IMR-90 (cell line): Measurements from ENCODE around the gene RB1. TPM values are rescaled to one million over a fixed set of nuclear protein-coding genes. Genes with fewer than 3 reads are reported as not detected.

Experiments
- ATAC-seq: fragments of 200-7000 bp; cut with Tn5 transposase; 2 replicates; pipeline ENCODE4 v1.9.1; 2020; ENCODE audit warnings: low read depth, mild to moderate bottlenecking, moderate library complexity
- BruUV-seq: library from RNA; stranded (reverse); fragments of 400-500 nt; replicated peaks from 2 replicates; lab custom pipeline; 2021; lab: Mats Ljungman, UMichigan
- CTCF ChIA-PET: fragments of 300-600 bp; formaldehyde crosslinking; extraction: SDS; loops from one replicate; lab custom pipeline; 2021; ENCODE audit warnings: antibody characterized with exemption; lab: Yijun Ruan, JAX
- POLR2A ChIA-PET: fragments of 300-600 bp; sonication (Branson Sonifier 250); formaldehyde crosslinking; loops from one replicate; lab custom pipeline; 2022; ENCODE audit warnings: antibody characterized with exemption; ENCODE audit not compliant: unreplicated experiment; lab: Charles Lee
- DNase-seq: peaks from one replicate; pipeline ENCODE4 v3.0.0; 2013
- H2AFZ ChIP-seq: replicated peaks from 2 replicates; pipeline ENCODE3; 2013; ENCODE audit warnings: low read length, mild to moderate bottlenecking; ENCODE audit not compliant: poor library complexity
- H2AK5ac ChIP-seq: 2 replicates; pipeline ENCODE4 v1.6.1; 2013; ENCODE audit warnings: low read depth, low read length, inconsistent platforms
- H2AK9ac ChIP-seq: replicated peaks from 2 replicates; pipeline ENCODE3; 2013; ENCODE audit warnings: mild to moderate bottlenecking, low read depth, low read length, moderate library complexity; ENCODE audit not compliant: poor library complexity
- H2BK120ac ChIP-seq: 2 replicates; pipeline ENCODE4 v1.6.1; 2013; ENCODE audit warnings: low read depth, low read length, inconsistent platforms
- H2BK15ac ChIP-seq: 3 replicates; pipeline ENCODE4 v1.6.1; 2013; ENCODE audit warnings: low read depth, low read length, inconsistent platforms
- H2BK20ac ChIP-seq: 2 replicates; pipeline ENCODE4 v1.6.1; 2013; ENCODE audit warnings: low read depth, mild to moderate bottlenecking, inconsistent platforms, low read length, moderate library complexity
- H2BK5ac ChIP-seq: 2 replicates; pipeline ENCODE4 v1.6.1; 2013; ENCODE audit warnings: mild to moderate bottlenecking, low read depth, low read length, inconsistent platforms; ENCODE audit not compliant: poor library complexity, severe bottlenecking
- H3K14ac ChIP-seq: replicated peaks from 2 replicates; pipeline ENCODE4 v1.6.1; 2013; ENCODE audit warnings: low read depth, low read length, inconsistent platforms
- H3K18ac ChIP-seq: 2 replicates; pipeline ENCODE4 v1.6.1; 2013; ENCODE audit warnings: low read depth, low read length, control low read depth
- H3K23ac ChIP-seq: 2 replicates; pipeline ENCODE4 v1.6.1; 2013; ENCODE audit warnings: low read depth, low read length, inconsistent platforms
- H3K27ac ChIP-seq: 2 replicates; pipeline ENCODE4 v1.5.1; 2013; ENCODE audit warnings: mild to moderate bottlenecking, control low read depth, low read length; ENCODE audit not compliant: insufficient read depth
- H3K27me3 ChIP-seq: 2 replicates; pipeline ENCODE4 v1.6.1; 2013; ENCODE audit warnings: low read length; ENCODE audit not compliant: control insufficient read depth, insufficient read depth
- H3K36me3 ChIP-seq: 2 replicates; pipeline ENCODE4 v1.6.1; 2013; ENCODE audit warnings: low read length, mixed read lengths; ENCODE audit not compliant: control insufficient read depth, insufficient read depth
- H3K4ac ChIP-seq: 2 replicates; pipeline ENCODE4 v1.6.1; 2013; ENCODE audit warnings: low read depth, low read length, inconsistent platforms
- H3K4me1 ChIP-seq: 2 replicates; pipeline ENCODE4 v1.6.1; 2013; ENCODE audit warnings: low read length, mixed read lengths; ENCODE audit not compliant: control insufficient read depth, insufficient read depth
- H3K4me2 ChIP-seq: 2 replicates; pipeline ENCODE4 v1.6.1; 2013; ENCODE audit warnings: low read depth, mild to moderate bottlenecking, control low read depth, low read length, moderate library complexity
- H3K4me3 ChIP-seq: 2 replicates; pipeline ENCODE4 v1.5.1; 2013; ENCODE audit warnings: low read depth, mild to moderate bottlenecking, control low read depth, low read length, moderate library complexity; ENCODE audit not compliant: insufficient read depth
- H3K56ac ChIP-seq: 2 replicates; pipeline ENCODE4 v1.6.1; 2013; ENCODE audit warnings: low read length, inconsistent platforms; ENCODE audit not compliant: insufficient read depth; ENCODE audit errors: extremely low read depth
- H3K79me1 ChIP-seq, 2 experiments: 2 replicates each; pipeline ENCODE4 v1.6.1; 2013; ENCODE audit warnings: low read length in 2 of 2, inconsistent platforms in 1 of 2, low read depth in 1 of 2
- H3K9ac ChIP-seq: 2 replicates; pipeline ENCODE4 v1.6.1; 2013; ENCODE audit warnings: low read depth, low read length, control low read depth
- H3K9me1 ChIP-seq: 2 replicates; pipeline ENCODE4 v1.6.1; 2013; ENCODE audit warnings: low read length, inconsistent platforms; ENCODE audit not compliant: insufficient read depth
- H3K9me3 ChIP-seq: 2 replicates; pipeline ENCODE4 v1.6.1; 2013; ENCODE audit warnings: low read length; ENCODE audit not compliant: control insufficient read depth, insufficient read depth
- H4K20me1 ChIP-seq: 2 replicates; pipeline ENCODE4 v1.6.1; 2013; ENCODE audit warnings: low read length, inconsistent platforms; ENCODE audit not compliant: insufficient read depth
- H4K5ac ChIP-seq: 2 replicates; pipeline ENCODE4 v1.6.1; 2013; ENCODE audit warnings: mild to moderate bottlenecking, low read depth, low read length, control low read depth
- H4K8ac ChIP-seq, 2 experiments: 2 replicates each; pipeline ENCODE4 v1.6.1; 2013; ENCODE audit warnings: low read depth in 2 of 2, low read length in 2 of 2, control low read depth in 1 of 2, inconsistent platforms in 1 of 2
- H4K91ac ChIP-seq: 2 replicates; pipeline ENCODE4 v1.6.1; 2013; ENCODE audit warnings: low read depth, low read length, inconsistent platforms; ENCODE audit not compliant: insufficient read depth
- CHD1 ChIP-seq: IDR thresholded peaks from 2 replicates; pipeline ENCODE4 v1.6.1; 2012; ENCODE audit warnings: low read depth, low read length, improper control_type of control experiment
- MAFK ChIP-seq: IDR thresholded peaks from 2 replicates; pipeline ENCODE4 v1.6.1; 2012; ENCODE audit warnings: low read depth, low read length, improper control_type of control experiment
- RFX5 ChIP-seq: IDR thresholded peaks from 2 replicates; pipeline ENCODE4 v1.8.0; 2012; ENCODE audit warnings: low read depth, mild to moderate bottlenecking, low read length, moderate library complexity
- WGBS, 2 experiments: methylation state at CpG; one replicate each; pipeline versions ENCODE4 v1.1.5 to v1.1.7; 2013; ENCODE audit warnings: missing lambda C conversion rate in 2 of 2; ENCODE audit not compliant: insufficient read length in 1 of 2; ENCODE audit errors: extremely low coverage in 2 of 2; 5-methylcytosine and 5-hydroxymethylcytosine counted together
- dilution Hi-C: fragments of 300-500 bp; cut with HindIII; formaldehyde crosslinking; loops from one replicate; pipeline ENCODE4 v1.14.3; 2018; ENCODE audit warnings: low sequenced_read_pairs; ENCODE audit not compliant: unreplicated experiment
- in situ Hi-C: fragments of 300-500 bp; cut with MboI; formaldehyde crosslinking; loops from 3 replicates; pipeline ENCODE4 v1.14.3; 2019; ENCODE audit warnings: low sequenced_read_pairs, inconsistent platforms, mixed read lengths
- intact Hi-C: fragments of 100-400 bp; cut with micrococcal nuclease; formaldehyde crosslinking; loops from 2 replicates; pipeline ENCODE4 v1.10.0; 2022
- polyA plus RNA-seq, 3 experiments: library from polyadenylated mRNA; depleted of rRNA; stranded (reverse); fragments of >200 nt; gene quantifications; 2 replicates each; pipeline ENCODE4 v1.2.3, GENCODE V29; 2012; ENCODE audit warnings: low replicate concordance in 1 of 3
- total RNA-seq: library from RNA; depleted of rRNA; stranded (reverse); fragments of >200 nt; gene quantifications from 2 replicates; pipeline ENCODE4 v1.2.3, GENCODE V29; 2012
- TF ChIP-seq, protein P1 (sequence below): fragments of 150-350 bp; IDR thresholded peaks from 2 replicates; pipeline ENCODE4 v1.6.1; 2016; ENCODE audit warnings: low read depth, mild to moderate bottlenecking, low read length, moderate library complexity, borderline replicate concordance

Gene RB1
- total and polyA plus RNA-seq, 2 of the 4 experiments (the other 2 are of a cell fraction) = 11.4 to 15.4 TPM

DNA sequence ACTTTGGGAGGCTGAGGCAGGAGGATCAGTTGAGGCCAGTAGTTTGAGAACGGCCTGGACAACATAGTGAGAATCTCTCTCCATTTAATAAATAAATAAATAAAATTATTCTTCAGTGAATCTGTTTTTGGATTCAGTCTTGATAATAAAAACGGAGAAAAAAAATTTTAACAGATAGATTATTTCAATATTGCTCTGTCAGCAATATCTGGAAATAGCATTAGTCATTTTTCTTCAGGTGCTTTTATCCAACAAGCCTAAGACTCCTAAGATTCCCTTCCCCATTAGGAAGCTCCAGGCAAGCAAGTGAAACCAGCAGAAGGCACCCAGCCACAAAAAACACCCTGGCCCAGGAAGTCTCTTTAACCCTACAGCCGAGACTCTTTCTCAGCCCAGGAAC is 130.6 kb downstream of the RB1 start:
- H4K8ac ChIP-seq = no peak overlapping the region

More for the DNA sequence above, 130.6 kb downstream of the RB1 start:
- H3K27ac ChIP-seq = no peak overlapping the region
- DNase-seq = no peak
- H3K56ac ChIP-seq = no peak overlapping the region
- H3K4me3 ChIP-seq = no peak overlapping the region
- TF ChIP-seq CHD1 (no peak), RFX5 (no peak), MAFK (peak; percentile 96)
- TF ChIP-seq, protein P1, sequence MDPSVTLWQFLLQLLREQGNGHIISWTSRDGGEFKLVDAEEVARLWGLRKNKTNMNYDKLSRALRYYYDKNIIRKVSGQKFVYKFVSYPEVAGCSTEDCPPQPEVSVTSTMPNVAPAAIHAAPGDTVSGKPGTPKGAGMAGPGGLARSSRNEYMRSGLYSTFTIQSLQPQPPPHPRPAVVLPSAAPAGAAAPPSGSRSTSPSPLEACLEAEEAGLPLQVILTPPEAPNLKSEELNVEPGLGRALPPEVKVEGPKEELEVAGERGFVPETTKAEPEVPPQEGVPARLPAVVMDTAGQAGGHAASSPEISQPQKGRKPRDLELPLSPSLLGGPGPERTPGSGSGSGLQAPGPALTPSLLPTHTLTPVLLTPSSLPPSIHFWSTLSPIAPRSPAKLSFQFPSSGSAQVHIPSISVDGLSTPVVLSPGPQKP = no peak
- H3K14ac ChIP-seq = no peak overlapping the region
- ChIA-PET POLR2A (no interaction called here), CTCF (no interaction called here)
- WGBS, 2 experiments = no CpG with 5 or more reads among the region's 3 CpGs
- H3K9ac ChIP-seq = no peak overlapping the region
- H2AK5ac ChIP-seq = no peak overlapping the region
- no peaks in the 10 kb centered on the region for H3K9me3 ChIP-seq
- no peak overlapping the region for H2BK120ac ChIP-seq
- no peak overlapping the region for H2AK9ac ChIP-seq
- no peak overlapping the region for H3K4me2 ChIP-seq
- H3K18ac ChIP-seq = no peak overlapping the region
- H3K23ac ChIP-seq = no peak overlapping the region
- H2BK5ac ChIP-seq = no peak overlapping the region
- no peak for ATAC-seq
- dilution Hi-C loops (no loop called here), in situ Hi-C loops (no loop called here), intact Hi-C loops (no loop called here)
- no peak overlapping the region for H4K5ac ChIP-seq
- peaks cover 11 to 20% of the 10 kb centered on the region in 2 experiments for H3K79me1 ChIP-seq
- peaks cover 5% of the 10 kb centered on the region; the same call in 1 of the 2 replicates for H3K4me1 ChIP-seq
- 0 out of 2 replicates have a peak, but pooled peaks cover 2% of the 10 kb centered on the region for H3K36me3 ChIP-seq
- H3K4ac ChIP-seq = no peak overlapping the region
- no peak overlapping the region for H2BK20ac ChIP-seq
- H4K20me1 ChIP-seq = no peaks in the 10 kb centered on the region
- no peak overlapping the region for H4K91ac ChIP-seq
- H2BK15ac ChIP-seq = no peak overlapping the region
- H2AFZ ChIP-seq = no peak overlapping the region
- H3K9me1 ChIP-seq = peaks cover 2% of the 10 kb centered on the region; the same call in 1 of the 2 replicates
- H3K27me3 ChIP-seq = no peaks in the 10 kb centered on the region
- no TSS peak for BruUV-seq
